ENCODE data around the gene SLC35E3. TPM values are rescaled to one million over a fixed set of nuclear protein-coding genes. Genes with fewer than 3 reads are reported as not detected.

SLC35E3 gene
- total and polyA plus RNA-seq, 2 experiments from 2014 or later: 1.9 to 16.2 TPM

DNA sequence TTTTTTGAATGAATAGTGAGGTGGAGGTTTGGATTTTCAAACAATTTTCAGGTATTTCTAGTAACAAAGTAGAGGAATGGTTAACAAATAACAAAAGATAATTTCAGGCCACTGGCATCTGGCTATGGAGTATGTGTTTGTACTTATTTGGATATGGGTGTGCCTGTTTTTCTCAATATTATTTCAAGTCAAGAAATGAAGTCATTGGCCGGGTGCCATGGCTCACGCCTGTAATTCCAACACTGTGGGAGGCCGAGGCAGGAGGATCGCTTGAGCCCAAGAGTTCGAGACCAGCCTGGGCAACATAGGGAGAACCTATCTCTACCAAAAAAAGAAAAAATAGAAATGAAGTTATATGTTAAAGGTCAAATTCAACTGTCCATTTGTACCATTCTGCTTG, 13.9 kb downstream of the SLC35E3 start:
- H3K27ac ChIP-seq: no peak overlapping the region
- TF ChIP-seq EZH2 (IDR thresholded peaks at IDR 0.05; ENCODE audit: insufficient read depth, poor library complexity, severe bottlenecking): no peak
- TF ChIP-seq EZH2phosphoT487 (IDR thresholded peaks at IDR 0.05; ENCODE audit: insufficient read depth, low read depth): no peak
- DNase-seq: no peak
- WGBS, 2 experiments (ENCODE audit: low coverage in 1 of 2, low lambda C conversion rate in 2 of 2, missing lambda C conversion rate in 2 of 2): 39 to 41% methylated on average over 5 of the region's 5 CpGs
- no peaks in the 10 kb centered on the region for H4K20me1 ChIP-seq (ENCODE audit: insufficient read depth)
- H3K79me2 ChIP-seq (ENCODE audit: insufficient read depth): no peaks in the 10 kb centered on the region
- no peaks in the 10 kb centered on the region for H3K9me2 ChIP-seq (ENCODE audit: insufficient read depth)
- H3K4me3 ChIP-seq: no peak overlapping the region
- no peaks in the 10 kb centered on the region for H3K27me3 ChIP-seq (replicated peaks; ENCODE audit: insufficient read depth)
- no peaks in the 10 kb centered on the region for H3K9me3 ChIP-seq (ENCODE audit: low read depth)
- H3K4me1 ChIP-seq (ENCODE audit: insufficient read depth): no peaks in the 10 kb centered on the region
- no peak overlapping the region for H3K9ac ChIP-seq
- H3K4me2 ChIP-seq (ENCODE audit: unreplicated experiment): no peak overlapping the region
- in situ Hi-C loops (cut with MboI): no loop called here
- no peak overlapping the region for H2AFZ ChIP-seq
- H3F3A ChIP-seq (ENCODE audit: insufficient read depth): no peaks in the 10 kb centered on the region
- peaks cover 12% of the 10 kb centered on the region for H3K36me3 ChIP-seq (ENCODE audit: low read depth)

DNA sequence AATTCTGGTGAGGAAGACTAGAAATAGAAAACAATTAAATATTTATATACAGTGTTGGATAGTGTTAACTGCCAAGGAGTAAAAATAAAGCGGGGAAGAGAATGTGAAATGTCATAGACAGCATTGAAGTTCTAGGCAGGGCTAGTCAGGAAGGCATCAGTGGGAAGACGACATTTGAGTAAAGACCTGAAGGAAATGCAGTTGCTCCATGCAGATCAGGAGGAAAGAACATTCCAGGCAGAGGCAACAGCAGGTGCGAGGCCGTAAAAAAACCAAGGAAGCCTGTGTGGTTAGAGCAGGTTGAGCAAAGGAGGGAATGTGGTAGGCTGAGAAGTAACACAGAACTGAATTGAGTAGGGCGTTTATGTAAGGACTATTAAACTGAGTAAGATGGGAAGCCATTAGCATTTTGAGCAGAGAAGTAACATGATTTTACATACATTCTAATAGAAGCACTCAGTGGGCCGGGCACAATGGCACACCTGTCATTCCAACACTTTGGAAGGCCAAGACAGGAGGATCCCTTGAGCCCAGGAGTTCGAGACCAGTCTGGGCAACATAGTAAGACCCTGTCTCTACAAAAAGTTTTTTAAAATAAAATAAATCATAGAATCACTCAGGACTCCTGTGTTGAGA, 14.9 kb downstream of the SLC35E3 start:
- Histone ChIP-seq H3K36me3 (ENCODE audit: low read depth) (peaks cover 11% of the 10 kb centered on the region), H3K27me3 (replicated peaks; ENCODE audit: insufficient read depth) (no peaks in the 10 kb centered on the region), H4K20me1 (ENCODE audit: insufficient read depth) (no peaks in the 10 kb centered on the region), H3K27ac (no peak overlapping the region), H2AFZ (no peak overlapping the region), H3K4me2 (ENCODE audit: unreplicated experiment) (no peak overlapping the region), H3K4me1 (ENCODE audit: insufficient read depth) (no peaks in the 10 kb centered on the region), H3K9ac (no peak overlapping the region), H3F3A (ENCODE audit: insufficient read depth) (no peaks in the 10 kb centered on the region), H3K79me2 (ENCODE audit: insufficient read depth) (no peaks in the 10 kb centered on the region), H3K9me3 (ENCODE audit: low read depth) (no peaks in the 10 kb centered on the region), H3K4me3 (no peak overlapping the region), H3K9me2 (ENCODE audit: insufficient read depth) (no peaks in the 10 kb centered on the region)
- WGBS, 2 experiments (ENCODE audit: low coverage in 1 of 2, low lambda C conversion rate in 2 of 2, missing lambda C conversion rate in 2 of 2): 98% methylated on average over 7 of the region's 7 CpGs
- TF ChIP-seq EZH2 (IDR thresholded peaks at IDR 0.05; ENCODE audit: insufficient read depth, poor library complexity, severe bottlenecking) (no peak), EZH2phosphoT487 (IDR thresholded peaks at IDR 0.05; ENCODE audit: insufficient read depth, low read depth) (no peak)
- no peak for DNase-seq
- in situ Hi-C loops (cut with MboI): no loop called here

DNA sequence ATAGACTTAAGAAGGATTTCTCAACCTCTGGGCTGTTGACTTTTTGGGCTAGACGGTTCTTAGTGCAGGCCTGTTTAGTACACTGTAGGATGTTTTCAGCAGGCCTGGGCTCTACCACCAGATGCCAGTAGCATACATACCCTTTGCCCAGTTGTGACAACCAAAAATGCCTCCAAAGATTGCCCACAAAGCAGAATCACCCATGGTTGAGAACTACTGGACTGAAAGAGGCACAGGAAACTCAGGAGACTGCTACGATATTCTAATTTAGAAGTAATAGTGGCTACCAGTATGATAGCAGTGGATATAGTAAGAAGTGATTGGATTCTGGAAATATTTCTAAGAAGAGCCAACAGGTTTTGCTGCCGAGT, 15.5 kb downstream of the SLC35E3 start:
- H3K9me3 ChIP-seq (ENCODE audit: low read depth): no peaks in the 10 kb centered on the region
- no peaks in the 10 kb centered on the region for H3K4me1 ChIP-seq (ENCODE audit: insufficient read depth)
- no peak overlapping the region for H2AFZ ChIP-seq
- in situ Hi-C loops (cut with MboI): no loop called here
- H3K27ac ChIP-seq: no peak overlapping the region
- no peaks in the 10 kb centered on the region for H4K20me1 ChIP-seq (ENCODE audit: insufficient read depth)
- no peak overlapping the region for H3K4me3 ChIP-seq
- no peak overlapping the region for H3K4me2 ChIP-seq (ENCODE audit: unreplicated experiment)
- H3F3A ChIP-seq (ENCODE audit: insufficient read depth): no peaks in the 10 kb centered on the region
- DNase-seq: no peak
- 87 to 98% methylated on average over 3 of the region's 3 CpGs for whole genome bisulfite sequencing, 2 experiments (ENCODE audit: low coverage in 1 of 2, low lambda C conversion rate in 2 of 2, missing lambda C conversion rate in 2 of 2)
- H3K36me3 ChIP-seq (ENCODE audit: low read depth): peaks cover 6% of the 10 kb centered on the region
- TF ChIP-seq EZH2 (IDR thresholded peaks at IDR 0.05; ENCODE audit: insufficient read depth, poor library complexity, severe bottlenecking): no peak
- TF ChIP-seq EZH2phosphoT487 (IDR thresholded peaks at IDR 0.05; ENCODE audit: insufficient read depth, low read depth): no peak
- no peaks in the 10 kb centered on the region for H3K9me2 ChIP-seq (ENCODE audit: insufficient read depth)
- H3K9ac ChIP-seq: no peak overlapping the region
- no peaks in the 10 kb centered on the region for H3K79me2 ChIP-seq (ENCODE audit: insufficient read depth)
- H3K27me3 ChIP-seq (replicated peaks; ENCODE audit: insufficient read depth): no peaks in the 10 kb centered on the region

DNA sequence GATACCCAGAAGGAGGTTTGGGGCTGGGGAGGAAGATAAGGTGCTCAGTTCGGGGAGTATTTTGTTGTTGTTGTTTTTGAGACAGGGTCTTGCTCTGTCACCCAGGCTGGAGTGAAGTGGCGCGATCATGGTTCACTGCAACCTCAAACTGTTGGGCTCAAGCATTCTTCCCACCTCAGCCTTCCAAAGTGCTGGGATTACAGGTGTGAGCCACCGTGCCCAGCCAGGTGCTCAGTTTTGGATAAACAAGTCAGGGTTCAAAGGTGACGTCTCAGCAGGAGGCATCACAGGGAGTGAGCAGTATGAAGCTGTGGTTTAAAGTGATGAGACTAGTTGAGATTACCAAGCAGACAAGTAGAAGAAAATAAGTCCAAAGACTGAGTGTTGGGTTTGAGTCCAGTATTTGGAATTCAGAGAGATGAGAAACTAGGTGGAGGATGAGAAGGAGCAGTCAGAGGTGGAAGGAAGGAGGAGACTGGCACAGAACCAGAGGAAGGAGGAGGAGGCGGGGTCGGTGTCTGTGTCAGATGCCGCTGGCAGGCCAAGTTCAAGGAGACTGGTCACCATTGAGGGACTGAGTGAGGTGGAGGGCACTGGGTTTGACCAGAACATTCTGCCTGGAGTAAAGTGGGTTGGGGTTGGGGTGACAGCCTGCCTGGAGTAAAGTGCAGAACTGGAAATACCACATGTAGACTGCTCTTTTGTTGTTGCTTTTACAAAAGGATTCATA, 16.1 kb downstream of the SLC35E3 start:
- no peaks in the 10 kb centered on the region for H3K27me3 ChIP-seq (replicated peaks; ENCODE audit: insufficient read depth)
- no peak overlapping the region for H3K9ac ChIP-seq
- WGBS, 2 experiments (ENCODE audit: low coverage in 1 of 2, low lambda C conversion rate in 2 of 2, missing lambda C conversion rate in 2 of 2): 89 to 93% methylated on average over 8 of the region's 8 CpGs
- peaks cover 6% of the 10 kb centered on the region for H3K36me3 ChIP-seq (ENCODE audit: low read depth)
- H3K4me3 ChIP-seq: no peak overlapping the region
- H3K9me3 ChIP-seq (ENCODE audit: low read depth): no peaks in the 10 kb centered on the region
- H3K4me2 ChIP-seq (ENCODE audit: unreplicated experiment): no peak overlapping the region
- no peaks in the 10 kb centered on the region for H4K20me1 ChIP-seq (ENCODE audit: insufficient read depth)
- H2AFZ ChIP-seq: no peak overlapping the region
- H3F3A ChIP-seq (ENCODE audit: insufficient read depth): no peaks in the 10 kb centered on the region
- H3K4me1 ChIP-seq (ENCODE audit: insufficient read depth): no peaks in the 10 kb centered on the region
- no peaks in the 10 kb centered on the region for H3K9me2 ChIP-seq (ENCODE audit: insufficient read depth)
- no peak overlapping the region for H3K27ac ChIP-seq
- in situ Hi-C loops (cut with MboI): no loop called here
- TF ChIP-seq EZH2 (IDR thresholded peaks at IDR 0.05; ENCODE audit: insufficient read depth, poor library complexity, severe bottlenecking) (no peak), EZH2phosphoT487 (IDR thresholded peaks at IDR 0.05; ENCODE audit: insufficient read depth, low read depth) (no peak)
- DNase-seq: no peak
- H3K79me2 ChIP-seq (ENCODE audit: insufficient read depth): no peaks in the 10 kb centered on the region
